GM12865 (cell line): ENCODE results near the gene AK8.

Source experiments
- DNase-seq: peaks from one replicate; pipeline ENCODE4 v3.0.0; 2010; ENCODE audit warnings: low read depth
- H3K4me3 ChIP-seq: 2 replicates; pipeline ENCODE4 v1.5.1; 2011; ENCODE audit warnings: mild to moderate bottlenecking, low read depth, low read length, control low read depth
- CTCF ChIP-seq: IDR thresholded peaks from 2 replicates; pipeline ENCODE4 v1.5.1; 2011; ENCODE audit warnings: low read length, control low read depth, low read depth, inconsistent platforms; ENCODE audit not compliant: insufficient read depth; ENCODE audit errors: missing control alignments

The AK8 gene

GRCh38 chr9:132809677-132810271 lies 68.3 kb downstream of the AK8 start:
- DNase-seq, result no peak
- TF ChIP-seq CTCF, result no peak
- no peak overlapping the region for H3K4me3 ChIP-seq

- no peak for DNase-seq
- H3K4me3 ChIP-seq, result no peak overlapping the region
- TF ChIP-seq CTCF, result no peak
Measured at GRCh38 chr9:132808645-132809044, 69.4 kb downstream of the AK8 start.

GRCh38 chr9:132806723-132807421 lies 71.2 kb downstream of the AK8 start:
- no peak for DNase-seq
- no peak for TF ChIP-seq CTCF
- H3K4me3 ChIP-seq, result no peak overlapping the region

- H3K4me3 ChIP-seq, result no peak overlapping the region
- TF ChIP-seq CTCF, result no peak
- DNase-seq, result no peak
Measured at GRCh38 chr9:132806306-132806705, 71.8 kb downstream of the AK8 start.

GRCh38 chr9:132804576-132805295 lies 73.3 kb downstream of the AK8 start:
- no peak for TF ChIP-seq CTCF
- H3K4me3 ChIP-seq, result no peak overlapping the region
- no peak for DNase-seq

GRCh38 chr9:132802121-132802795 lies 75.8 kb downstream of the AK8 start:
- no peak for DNase-seq
- no peak overlapping the region for H3K4me3 ChIP-seq
- TF ChIP-seq CTCF, result no peak
